Hindlimb muscle (tissue), 1 donor: Measurements from ENCODE around the gene CHRND. TPM values are rescaled to one million over a fixed set of nuclear protein-coding genes. Genes with fewer than 3 reads are reported as not detected.
"Not testable (repeated sequence)": the region's sequence is repeated elsewhere in the genome, so short reads cannot be mapped to it uniquely, and the experiment has no call there.

ENCODE experiments used
- DNase-seq: peaks from one replicate; pipeline ENCODE4 v3.0.0-alpha.2; 2013
- polyA plus RNA-seq: library from polyadenylated mRNA; unstranded; fragments of 120-200 nt; gene quantifications from one replicate; pipeline ENCODE4 v1.2.1, GENCODE V29; 2013; ENCODE audit not compliant: insufficient read length

The CHRND gene
- polyA plus RNA-seq, 1 donor: 173 TPM

- DNase-seq: no peak
These were observed 2.9 kb downstream of the CHRND start for GRCh38 chr2:232528746-232529460.

DNA sequence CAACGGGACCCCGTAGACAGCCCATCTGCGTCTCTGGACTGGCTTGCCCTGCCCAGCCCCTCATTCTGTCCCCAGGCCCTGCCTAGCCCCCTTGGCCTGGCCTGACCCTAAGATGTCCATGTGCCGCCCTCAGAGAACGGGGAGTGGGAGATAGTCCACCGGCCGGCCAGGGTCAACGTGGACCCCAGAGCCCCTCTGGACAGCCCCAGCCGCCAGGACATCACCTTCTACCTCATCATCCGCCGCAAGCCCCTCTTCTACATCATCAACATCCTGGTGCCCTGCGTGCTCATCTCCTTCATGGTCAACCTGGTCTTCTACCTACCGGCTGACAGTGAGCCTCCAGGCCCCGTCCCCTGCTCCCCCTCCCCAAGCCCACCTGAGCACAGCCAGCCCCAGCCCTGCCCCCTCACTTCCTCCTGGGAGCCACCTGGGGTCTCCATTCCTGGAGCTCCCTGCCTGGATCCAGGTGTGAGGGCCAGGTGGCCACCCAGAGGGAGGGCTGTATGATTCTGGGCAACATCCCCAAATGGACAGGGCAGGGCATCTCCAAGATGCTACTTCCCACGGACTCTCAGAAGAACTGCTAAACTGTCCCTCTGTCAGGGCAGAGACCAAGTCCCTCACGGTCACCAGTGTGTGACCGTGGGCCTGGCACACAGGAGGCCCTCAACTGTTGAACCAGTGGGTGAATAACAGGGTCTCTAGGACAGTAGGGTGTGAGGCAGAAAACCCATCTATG is 4.0 kb downstream of the CHRND start:
- no peak for DNase-seq

DNA sequence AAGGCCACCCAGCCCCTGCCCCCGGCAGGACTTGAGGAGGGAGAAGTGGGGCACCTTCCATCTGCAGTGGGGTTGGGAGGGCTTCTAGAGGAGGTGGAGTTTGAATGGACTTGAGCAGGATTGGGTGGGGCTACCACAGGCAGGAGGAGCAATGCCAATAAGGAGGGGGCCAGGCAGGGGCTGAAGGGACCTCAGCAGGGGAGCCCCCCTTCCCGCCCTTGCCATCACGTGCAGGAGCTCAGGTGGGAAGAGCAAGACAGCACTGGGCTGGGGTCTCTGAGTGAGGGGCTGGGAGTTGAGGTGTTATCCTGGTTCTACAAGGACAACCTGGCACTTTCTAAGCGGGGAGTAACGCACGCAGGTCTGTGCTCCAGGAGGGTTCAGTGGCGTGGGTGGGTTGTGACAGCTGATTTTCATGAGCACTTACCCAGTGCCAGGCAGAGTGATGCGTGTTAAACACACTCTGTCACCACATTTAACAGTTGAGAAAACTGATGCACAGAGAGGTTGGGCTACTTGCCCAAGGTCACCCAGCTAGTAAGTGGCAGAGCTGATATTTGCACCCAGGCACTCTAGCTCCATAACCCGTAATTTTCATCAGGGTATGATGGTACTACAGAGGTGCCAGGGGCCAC is 4.8 kb downstream of the CHRND start:
- no peak for DNase-seq

GRCh38 chr2:232532419-232532818 is 6.5 kb downstream of the CHRND start:
- no peak for DNase-seq

DNA sequence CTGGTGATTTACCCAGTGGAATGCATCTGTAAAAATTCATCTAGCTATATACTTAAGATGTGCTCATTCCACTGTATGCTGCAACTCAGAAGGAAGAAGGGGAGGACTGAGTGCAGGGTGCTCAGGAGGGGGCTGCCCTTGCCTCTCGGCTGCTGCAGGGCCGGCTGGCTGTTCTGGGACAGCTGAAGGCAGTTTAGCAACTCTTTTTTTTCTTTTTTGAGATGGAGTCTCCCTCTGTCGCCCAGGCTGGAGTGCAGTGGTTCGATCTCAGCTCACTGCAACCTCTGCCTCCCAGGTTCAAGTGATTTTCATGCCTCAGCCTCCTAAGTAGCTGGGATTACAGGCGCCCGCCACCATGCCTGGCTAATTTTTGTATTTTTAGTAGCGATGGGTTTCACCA is 6.9 kb downstream of the CHRND start:
- not testable (repeated sequence) for DNase-seq

GRCh38 chr2:232533944-232534710 is 8.2 kb downstream of the CHRND start:
- DNase-seq: no peak

- DNase-seq: no peak
These were observed 9.1 kb downstream of the CHRND start for GRCh38 chr2:232534940-232535651.

GRCh38 chr2:232535761-232536530 is 10.0 kb downstream of the CHRND start:
- DNase-seq: no peak

- DNase-seq: no peak
These were observed 11.1 kb downstream of the CHRND start for GRCh38 chr2:232537079-232537478.

- no peak for DNase-seq
These were observed 11.5 kb downstream of the CHRND start for GRCh38 chr2:232537499-232537898.

- no peak for DNase-seq
These were observed 12.7 kb downstream of the CHRND start for GRCh38 chr2:232538671-232539070.

- DNase-seq: peak; percentile 36
These were observed 13.6 kb downstream of the CHRND start, which contains the start of gene CHRNG for GRCh38 chr2:232539298-232540231. Gene CHRNG (plus strand): TSS chr2:232539692. CDS start chr2:232539748, 56 bp downstream.

- no peak for DNase-seq
These were observed 14.6 kb downstream of the CHRND start for GRCh38 chr2:232540441-232541041.

- DNase-seq: no peak
These were observed 15.4 kb downstream of the CHRND start for GRCh38 chr2:232541195-232541960.

- DNase-seq: no peak
These were observed 16.2 kb downstream of the CHRND start for GRCh38 chr2:232541961-232542714.

- DNase-seq: no peak
These were observed 16.9 kb downstream of the CHRND start for GRCh38 chr2:232542715-232543467.

DNA sequence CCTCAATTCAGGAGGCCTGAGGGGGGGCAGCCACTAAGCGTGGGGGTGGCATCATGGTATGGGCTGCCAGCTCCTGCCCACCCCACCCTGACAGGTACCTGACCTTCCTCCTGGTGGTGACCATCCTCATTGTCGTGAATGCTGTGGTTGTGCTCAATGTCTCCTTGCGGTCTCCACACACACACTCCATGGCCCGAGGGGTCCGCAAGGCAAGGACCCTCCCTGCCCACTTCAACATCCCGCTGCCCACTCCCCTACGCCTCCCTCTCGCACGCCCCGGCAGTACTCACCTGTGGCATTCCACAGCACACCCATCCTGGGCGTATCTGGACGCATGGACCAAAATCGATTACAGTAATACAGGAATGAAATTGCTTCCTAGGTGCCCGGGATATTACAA is 17.5 kb downstream of the CHRND start:
- DNase-seq: no peak
